AG09319 (cell line): ENCODE measurements around the gene RAP1GAP2.

Experiments
- DNase-seq: peaks from one replicate; pipeline ENCODE4 v3.0.0-alpha.2; 2010; ENCODE audit warnings: low read depth; ENCODE audit errors: extremely low read depth
- TF ChIP-seq, protein P1 (sequence below): IDR thresholded peaks from 2 replicates; pipeline ENCODE4 v1.5.1; 2011; ENCODE audit warnings: low read depth, mild to moderate bottlenecking, inconsistent platforms, low read length, moderate library complexity

RAP1GAP2 gene

GRCh38 chr17:2789700-2790099, 6.5 kb upstream of the RAP1GAP2 start:
- DNase-seq: no peak
- TF ChIP-seq, protein P1, sequence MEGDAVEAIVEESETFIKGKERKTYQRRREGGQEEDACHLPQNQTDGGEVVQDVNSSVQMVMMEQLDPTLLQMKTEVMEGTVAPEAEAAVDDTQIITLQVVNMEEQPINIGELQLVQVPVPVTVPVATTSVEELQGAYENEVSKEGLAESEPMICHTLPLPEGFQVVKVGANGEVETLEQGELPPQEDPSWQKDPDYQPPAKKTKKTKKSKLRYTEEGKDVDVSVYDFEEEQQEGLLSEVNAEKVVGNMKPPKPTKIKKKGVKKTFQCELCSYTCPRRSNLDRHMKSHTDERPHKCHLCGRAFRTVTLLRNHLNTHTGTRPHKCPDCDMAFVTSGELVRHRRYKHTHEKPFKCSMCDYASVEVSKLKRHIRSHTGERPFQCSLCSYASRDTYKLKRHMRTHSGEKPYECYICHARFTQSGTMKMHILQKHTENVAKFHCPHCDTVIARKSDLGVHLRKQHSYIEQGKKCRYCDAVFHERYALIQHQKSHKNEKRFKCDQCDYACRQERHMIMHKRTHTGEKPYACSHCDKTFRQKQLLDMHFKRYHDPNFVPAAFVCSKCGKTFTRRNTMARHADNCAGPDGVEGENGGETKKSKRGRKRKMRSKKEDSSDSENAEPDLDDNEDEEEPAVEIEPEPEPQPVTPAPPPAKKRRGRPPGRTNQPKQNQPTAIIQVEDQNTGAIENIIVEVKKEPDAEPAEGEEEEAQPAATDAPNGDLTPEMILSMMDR: no peak

DNA sequence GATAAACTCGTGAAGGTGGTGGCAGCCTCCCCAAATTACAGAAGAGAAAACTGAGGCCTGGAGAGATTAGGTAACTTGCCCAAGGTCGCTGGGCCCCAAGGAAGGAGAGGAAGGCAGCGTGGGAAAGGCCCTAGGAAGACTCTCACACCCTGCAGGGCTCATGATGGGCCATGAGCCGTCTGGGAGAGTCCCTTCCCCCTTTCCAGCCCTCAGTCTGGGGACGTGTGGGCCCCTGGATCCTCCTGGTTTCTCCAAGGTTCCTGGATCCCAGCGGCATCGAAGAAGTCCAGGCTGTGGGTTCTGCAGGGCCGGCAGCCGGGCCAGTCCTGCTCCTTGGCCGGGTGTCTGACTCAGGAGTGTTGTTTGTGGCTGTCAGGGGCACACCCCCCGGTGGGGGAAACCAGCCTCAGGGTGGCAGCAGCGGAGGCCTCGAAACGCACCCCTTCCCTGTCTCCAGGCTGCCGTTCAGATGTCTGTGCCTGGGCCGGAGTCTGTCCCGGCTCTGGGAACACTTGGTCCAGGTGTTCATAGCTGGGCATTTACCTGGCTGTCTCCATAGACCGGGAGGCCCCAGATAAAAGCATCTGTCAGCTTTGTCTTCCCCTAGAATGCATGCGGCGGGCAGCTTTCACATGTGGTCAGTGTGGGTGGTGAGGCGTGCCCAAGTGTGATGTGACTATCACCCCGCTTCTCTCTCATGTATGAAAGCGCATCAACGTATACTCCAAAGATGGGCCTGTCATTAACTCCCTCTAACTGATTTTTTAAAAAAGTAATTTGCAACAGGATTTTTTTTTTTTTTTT, 3.7 kb upstream of the RAP1GAP2 start:
- TF ChIP-seq, protein P1: no peak
- DNase-seq: no peak

- no peak for DNase-seq
These were observed 2.0 kb upstream of the RAP1GAP2 start for GRCh38 chr17:2794111-2794803.

GRCh38 chr17:2795441-2796163, 636 bp upstream of the RAP1GAP2 start:
- no peak for DNase-seq
- TF ChIP-seq, protein P1: no peak

More at GRCh38 chr17:2794111-2794803, 2.0 kb upstream of the RAP1GAP2 start:
- TF ChIP-seq, protein P1: no peak

DNA sequence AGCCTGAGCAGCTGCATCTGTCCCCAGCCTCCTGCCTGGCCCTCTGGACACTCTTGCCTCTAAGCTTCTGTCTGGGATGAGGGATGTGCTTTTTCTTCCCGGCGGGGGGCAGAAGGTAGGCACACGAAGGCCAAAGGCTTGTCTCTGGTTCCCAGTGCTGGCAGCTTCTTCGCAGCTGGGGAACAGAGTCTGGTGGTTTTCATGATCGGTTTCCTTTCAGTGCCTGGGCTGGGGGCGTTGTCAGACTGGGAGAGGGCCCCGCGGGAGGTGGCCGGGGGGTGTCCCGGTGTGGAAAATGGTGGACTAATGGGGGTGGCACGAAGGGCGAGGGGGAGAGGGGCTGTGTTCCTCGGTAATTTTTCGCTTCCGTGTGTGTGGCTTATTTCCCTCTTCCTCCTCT, 988 bp downstream of the RAP1GAP2 start:
- no peak for DNase-seq
- TF ChIP-seq, protein P1: no peak

GRCh38 chr17:2797637-2798036, 1.4 kb downstream of the RAP1GAP2 start:
- DNase-seq: no peak
- TF ChIP-seq, protein P1: no peak
